Neural cell (in vitro differentiated cells): ENCODE measurements around the gene PTPRD.

Source experiments
- CTCF ChIP-seq: fragments of 450-650 bp; IDR thresholded peaks from 2 replicates; pipeline ENCODE4 v1.5.1; 2014; ENCODE audit warnings: antibody characterized with exemption, mild to moderate bottlenecking, moderate library complexity; ENCODE audit not compliant: poor library complexity, severe bottlenecking
- EP300 ChIP-seq: fragments of 450-650 bp; conservative IDR thresholded peaks from 2 replicates; pipeline ENCODE4 v1.6.1; 2014; ENCODE audit warnings: antibody characterized with exemption, mild to moderate bottlenecking, moderate library complexity; ENCODE audit not compliant: poor library complexity, severe bottlenecking

DNA sequence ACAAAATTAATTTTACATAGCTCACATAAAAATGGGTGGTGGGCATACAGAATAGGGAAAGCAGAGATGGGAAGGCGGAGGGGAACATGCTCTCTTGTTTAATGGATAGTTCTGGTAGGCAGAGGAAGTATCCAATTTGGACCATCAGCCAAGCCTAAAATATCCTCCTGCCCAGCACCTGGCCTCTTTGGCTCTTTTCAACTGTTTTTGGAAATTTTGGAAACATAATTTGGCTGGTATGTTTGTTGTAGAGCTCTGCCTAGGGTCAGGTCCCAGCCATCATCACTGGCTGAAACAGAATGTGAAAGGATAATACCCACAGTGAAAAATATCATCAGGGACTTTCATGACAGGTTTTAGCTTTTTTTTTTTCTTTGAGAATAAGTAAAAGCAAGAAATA, 2345.9 kb downstream of the PTPRD start:
- no peak for TF ChIP-seq EP300
- TF ChIP-seq CTCF = no peak
